ENCODE data around the gene ARHGEF1.
A peak's percentile ranks its signal among the peaks of the same experiment; 100 is the strongest.
"Not testable (repeated sequence)": the region's sequence is repeated elsewhere in the genome, so short reads cannot be mapped to it uniquely, and the experiment has no call there.

ARHGEF1 gene

GRCh38 chr19:41863209-41863931 is 19.6 kb upstream of the ARHGEF1 start:
- no peak for DNase-seq

GRCh38 chr19:41864374-41864773 is 18.6 kb upstream of the ARHGEF1 start:
- no peak for DNase-seq

GRCh38 chr19:41866284-41866683 is 16.7 kb upstream of the ARHGEF1 start:
- DNase-seq = no peak

GRCh38 chr19:41868120-41868988 is 14.6 kb upstream of the ARHGEF1 start:
- no peak for DNase-seq

- no peak for DNase-seq
Observed at GRCh38 chr19:41868989-41869300, 14.0 kb upstream of the ARHGEF1 start.

- DNase-seq = no peak
Observed at GRCh38 chr19:41869374-41869955, 13.5 kb upstream of the ARHGEF1 start.

- DNase-seq = no peak
Observed at GRCh38 chr19:41870401-41870873, 12.5 kb upstream of the ARHGEF1 start.

GRCh38 chr19:41871573-41872383 is 11.2 kb upstream of the ARHGEF1 start:
- no peak for DNase-seq

GRCh38 chr19:41872384-41872774 is 10.6 kb upstream of the ARHGEF1 start:
- no peak for DNase-seq

GRCh38 chr19:41872775-41873647 is 10.0 kb upstream of the ARHGEF1 start:
- DNase-seq = no peak

- DNase-seq = not testable (repeated sequence)
Observed at GRCh38 chr19:41875973-41876372, 7.0 kb upstream of the ARHGEF1 start.

- no peak for DNase-seq
Observed at GRCh38 chr19:41876847-41877832, 5.8 kb upstream of the ARHGEF1 start, which contains the start of gene CD79A. TSS of gene CD79A (plus strand) at chr19:41877279. CDS start at chr19:41877305, 26 bp downstream.

- no peak for DNase-seq
Observed at GRCh38 chr19:41877916-41878905, 4.8 kb upstream of the ARHGEF1 start.

GRCh38 chr19:41879080-41879479 is 3.9 kb upstream of the ARHGEF1 start:
- DNase-seq = no peak

GRCh38 chr19:41879670-41880328 is 3.2 kb upstream of the ARHGEF1 start:
- DNase-seq = no peak

- DNase-seq = no peak
Observed at GRCh38 chr19:41880329-41880708, 2.7 kb upstream of the ARHGEF1 start.

GRCh38 chr19:41883463-41883820 is 458 bp downstream of the ARHGEF1 start:
- no peak for DNase-seq

- peak; percentile 89 for DNase-seq
Observed at GRCh38 chr19:41883821-41884733, 1.1 kb downstream of the ARHGEF1 start.

Measured in NCI-H1048 (cell line).